GM10847 (cell line): ENCODE measurements around the gene TLE5.

ENCODE experiments used
- POLR2A ChIP-seq: IDR thresholded peaks from 2 replicates; pipeline ENCODE4 v1.6.1; 2011; ENCODE audit not compliant: insufficient read length; ENCODE audit errors: extremely low read depth

TLE5 gene

DNA sequence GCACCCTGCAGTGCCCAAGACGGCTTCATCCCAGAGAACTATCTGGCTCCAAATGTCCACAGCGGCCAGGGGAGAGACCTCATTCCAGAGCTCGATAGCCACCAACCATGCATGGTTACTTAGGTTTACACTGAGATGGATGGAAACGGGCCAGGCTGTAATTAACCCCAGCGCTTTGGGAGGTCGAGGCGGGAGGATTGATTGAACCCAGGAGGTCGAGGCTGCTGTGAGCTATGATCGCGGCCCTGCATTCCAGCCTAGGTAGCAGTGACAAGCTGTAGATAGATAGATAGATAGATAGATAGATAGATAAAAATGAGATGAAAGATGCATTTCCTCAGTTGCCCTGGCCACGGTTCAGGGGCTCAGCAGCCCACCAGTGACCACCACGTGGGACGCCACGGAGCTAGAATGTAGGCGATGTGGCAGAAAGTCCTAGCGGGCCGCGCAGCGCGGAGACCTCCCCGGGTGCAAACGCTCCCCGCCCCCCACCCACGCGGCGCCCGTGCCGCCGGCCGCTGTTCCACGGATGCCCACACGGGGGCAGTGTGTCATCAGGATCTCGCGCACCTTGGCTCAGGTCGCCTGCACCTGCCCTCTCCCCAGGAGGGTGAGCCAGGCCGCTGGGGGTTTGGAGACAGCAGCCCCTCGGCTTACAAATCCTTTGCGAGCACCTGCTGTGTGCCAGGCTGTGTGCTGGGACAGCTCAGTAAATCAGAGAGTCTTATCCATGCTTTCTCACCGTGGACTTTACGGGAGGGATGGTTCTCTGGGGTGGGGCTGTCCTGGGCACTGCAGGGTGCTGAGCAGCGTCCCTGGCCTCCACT, 13.5 kb upstream of the TLE5 start:
- TF ChIP-seq POLR2A: no peak

DNA sequence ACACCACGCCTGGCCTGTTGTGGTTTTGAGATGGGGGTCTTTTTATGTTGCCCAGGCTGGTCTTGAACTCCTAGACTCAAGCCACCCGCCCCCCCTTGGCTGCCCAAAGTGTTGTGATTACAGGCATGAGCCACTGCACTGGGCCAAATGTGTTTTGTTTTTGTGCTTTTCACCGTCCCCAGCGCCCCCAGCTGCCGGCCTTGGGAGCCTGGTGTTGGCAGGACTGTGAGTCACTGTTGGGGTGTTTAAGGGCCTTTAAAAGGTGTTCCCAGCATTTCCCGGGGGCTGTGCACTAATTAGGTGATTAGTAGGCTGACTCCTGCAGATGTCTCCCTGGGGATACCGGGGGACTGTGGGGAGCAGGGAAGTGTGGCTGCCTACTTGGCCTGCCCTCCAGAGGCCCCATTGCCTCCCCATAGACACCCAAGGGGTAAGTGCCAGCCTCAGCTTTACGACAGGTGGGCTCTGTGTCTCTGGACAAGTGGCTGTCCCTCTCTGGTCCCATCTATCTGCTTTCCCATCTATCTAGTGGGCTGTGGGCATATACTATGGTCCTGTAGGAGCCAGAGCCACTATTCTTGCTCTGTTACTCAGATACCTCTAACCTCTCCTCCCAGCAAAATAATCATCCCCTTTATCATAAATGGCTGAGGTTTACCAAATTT, 11.8 kb upstream of the TLE5 start:
- no peak for TF ChIP-seq POLR2A

DNA sequence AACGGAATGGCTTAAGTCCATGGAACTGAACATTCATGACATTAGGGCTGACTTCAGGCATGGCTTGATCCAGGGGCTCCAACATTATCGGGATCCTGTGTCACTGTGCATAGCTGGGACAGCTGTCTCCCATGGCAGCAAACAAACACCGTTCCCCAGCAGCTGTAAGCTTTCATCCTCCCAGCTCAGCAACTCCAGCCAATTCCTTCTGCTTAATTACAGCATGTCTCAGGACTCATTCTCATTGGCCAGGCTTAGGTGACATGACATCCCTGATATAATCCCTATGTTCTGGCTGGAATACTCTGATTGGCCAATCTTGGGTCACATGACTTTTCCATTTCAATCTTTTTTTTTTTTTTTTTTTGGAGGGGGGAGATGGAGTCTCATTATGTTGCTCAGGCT, 10.9 kb upstream of the TLE5 start:
- no peak for TF ChIP-seq POLR2A

DNA sequence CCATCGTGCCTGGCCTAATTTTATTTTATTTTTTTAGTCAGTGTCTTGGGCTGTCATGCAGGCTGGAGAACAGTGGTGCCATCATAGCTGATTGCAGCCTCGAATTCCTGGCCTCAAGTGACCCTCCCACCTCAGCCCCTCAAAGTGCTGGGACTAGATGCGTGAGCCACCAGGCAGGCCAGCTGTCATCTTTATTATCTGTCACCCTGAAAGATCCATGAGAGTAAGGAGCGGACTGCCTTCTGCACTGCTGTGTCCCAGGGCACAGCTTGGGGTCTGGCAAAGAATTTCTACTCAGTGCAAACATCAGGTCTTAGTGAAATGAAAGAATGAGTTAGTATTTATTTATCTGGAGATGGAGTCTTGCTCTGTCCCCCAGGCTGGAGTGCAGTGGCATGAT, 9.5 kb upstream of the TLE5 start:
- TF ChIP-seq POLR2A: no peak

DNA sequence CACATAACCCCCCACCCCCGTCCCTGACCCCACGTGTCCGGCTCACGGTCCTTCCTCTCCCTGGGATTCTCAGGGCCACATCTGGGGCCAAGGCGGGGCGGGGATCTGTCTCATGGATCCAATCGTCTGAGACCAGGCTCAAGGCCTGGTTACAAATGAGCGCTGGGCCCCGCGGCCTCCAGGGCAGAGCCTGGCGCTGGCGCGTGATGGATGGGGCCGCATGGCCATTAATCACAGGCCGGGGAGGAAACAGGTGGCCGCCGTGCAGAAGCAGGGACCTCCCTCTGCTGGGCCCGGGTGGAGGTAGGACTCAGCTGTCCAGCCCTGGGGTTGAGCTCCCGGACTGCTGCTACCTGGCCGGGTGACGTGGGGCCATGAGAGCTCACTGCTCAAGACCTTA, 5.8 kb upstream of the TLE5 start:
- no peak for TF ChIP-seq POLR2A

DNA sequence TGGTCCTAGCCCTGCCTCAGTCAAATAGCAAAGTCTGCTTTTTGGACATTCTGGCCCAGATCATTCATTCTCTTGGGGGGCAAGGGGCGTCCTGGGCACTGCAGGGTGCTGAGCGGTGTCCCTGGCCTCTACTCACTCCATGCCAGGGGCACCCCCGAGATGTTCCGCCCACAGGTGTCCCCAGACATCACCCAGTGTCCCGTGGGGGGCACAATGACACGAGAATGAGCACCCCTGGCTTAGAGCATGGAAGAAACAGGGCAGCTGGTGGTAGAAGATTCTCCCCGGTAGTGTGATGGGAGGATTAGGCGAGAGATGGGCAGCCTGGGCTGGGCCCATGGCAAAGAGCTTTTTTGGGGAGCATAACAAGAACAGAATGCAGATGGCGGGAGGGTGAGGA, 5.3 kb upstream of the TLE5 start:
- no peak for TF ChIP-seq POLR2A

DNA sequence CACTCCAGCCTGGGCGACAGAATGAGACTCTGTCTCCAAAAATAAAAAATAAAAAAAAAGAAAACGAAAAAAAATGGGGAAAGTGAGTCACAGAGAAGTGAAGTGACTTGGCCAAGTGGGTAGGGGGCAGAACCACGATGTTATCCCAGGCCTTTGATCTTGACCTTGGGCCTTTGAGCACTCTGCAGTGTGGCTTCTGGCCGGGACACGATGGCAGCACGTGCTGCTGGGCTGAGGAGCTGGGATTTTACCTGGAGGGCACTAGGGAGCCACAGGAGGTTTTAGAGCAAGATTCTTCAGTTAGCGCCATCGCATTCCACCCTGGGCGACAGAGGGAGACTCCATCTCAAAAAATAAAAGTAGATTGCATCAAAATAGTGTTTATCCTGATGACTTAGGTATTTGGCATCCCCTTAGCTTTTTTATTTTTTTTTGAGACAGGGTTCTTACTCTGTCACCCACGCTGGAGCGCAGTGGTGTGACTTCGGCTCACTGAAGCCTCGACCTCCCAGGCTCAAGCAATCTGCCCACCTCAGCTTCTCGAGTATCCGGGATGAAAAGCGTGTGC, 4.3 kb upstream of the TLE5 start:
- TF ChIP-seq POLR2A: no peak

DNA sequence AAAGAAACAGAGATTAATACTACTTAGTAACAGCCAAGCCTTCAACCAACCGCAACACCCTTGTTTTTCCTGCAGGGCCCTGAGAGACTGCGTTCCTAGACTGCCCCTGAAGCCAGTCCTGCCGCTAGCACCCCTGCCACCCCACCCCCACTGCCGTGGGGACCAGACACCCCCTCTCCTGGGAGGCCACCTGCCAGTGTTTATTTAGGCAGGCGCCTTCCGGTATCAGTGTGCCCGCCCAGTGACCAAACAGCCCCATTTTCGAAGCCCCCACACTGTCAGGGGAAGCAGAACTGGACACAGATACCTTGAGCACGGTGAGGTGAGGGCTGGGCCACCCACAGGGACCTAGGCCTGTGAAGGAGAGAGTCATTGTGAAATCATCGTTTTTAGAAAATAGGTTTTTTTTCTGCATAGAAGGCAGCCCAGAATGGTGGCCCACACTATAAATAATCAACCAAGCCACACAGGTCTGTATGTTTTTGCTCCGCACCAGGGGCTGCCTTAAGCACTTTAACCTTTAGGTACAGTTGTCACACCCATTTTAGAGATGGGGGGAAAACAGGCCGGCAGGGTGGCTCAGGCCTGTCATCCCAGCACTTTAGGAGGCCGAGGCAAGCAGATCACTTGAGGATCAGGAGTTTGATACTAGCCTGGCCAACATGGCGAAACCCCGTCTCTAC, 3.5 kb upstream of the TLE5 start:
- TF ChIP-seq POLR2A: no peak

DNA sequence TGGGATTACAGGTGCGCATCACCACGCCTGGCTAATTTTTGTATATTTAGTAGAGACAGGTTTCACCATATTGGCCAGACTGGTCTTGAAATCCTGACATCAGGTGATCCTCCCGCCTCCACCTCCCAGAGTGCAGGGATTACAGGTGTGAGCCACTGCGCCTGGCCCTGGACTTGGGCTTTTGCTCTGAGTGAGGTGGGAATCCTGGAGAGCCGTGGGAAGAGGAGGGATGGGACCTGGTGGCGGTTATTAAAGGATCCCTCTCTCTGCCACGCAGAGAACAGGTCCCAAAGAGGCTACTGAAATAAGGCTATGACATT, 1.7 kb upstream of the TLE5 start:
- TF ChIP-seq POLR2A: no peak

DNA sequence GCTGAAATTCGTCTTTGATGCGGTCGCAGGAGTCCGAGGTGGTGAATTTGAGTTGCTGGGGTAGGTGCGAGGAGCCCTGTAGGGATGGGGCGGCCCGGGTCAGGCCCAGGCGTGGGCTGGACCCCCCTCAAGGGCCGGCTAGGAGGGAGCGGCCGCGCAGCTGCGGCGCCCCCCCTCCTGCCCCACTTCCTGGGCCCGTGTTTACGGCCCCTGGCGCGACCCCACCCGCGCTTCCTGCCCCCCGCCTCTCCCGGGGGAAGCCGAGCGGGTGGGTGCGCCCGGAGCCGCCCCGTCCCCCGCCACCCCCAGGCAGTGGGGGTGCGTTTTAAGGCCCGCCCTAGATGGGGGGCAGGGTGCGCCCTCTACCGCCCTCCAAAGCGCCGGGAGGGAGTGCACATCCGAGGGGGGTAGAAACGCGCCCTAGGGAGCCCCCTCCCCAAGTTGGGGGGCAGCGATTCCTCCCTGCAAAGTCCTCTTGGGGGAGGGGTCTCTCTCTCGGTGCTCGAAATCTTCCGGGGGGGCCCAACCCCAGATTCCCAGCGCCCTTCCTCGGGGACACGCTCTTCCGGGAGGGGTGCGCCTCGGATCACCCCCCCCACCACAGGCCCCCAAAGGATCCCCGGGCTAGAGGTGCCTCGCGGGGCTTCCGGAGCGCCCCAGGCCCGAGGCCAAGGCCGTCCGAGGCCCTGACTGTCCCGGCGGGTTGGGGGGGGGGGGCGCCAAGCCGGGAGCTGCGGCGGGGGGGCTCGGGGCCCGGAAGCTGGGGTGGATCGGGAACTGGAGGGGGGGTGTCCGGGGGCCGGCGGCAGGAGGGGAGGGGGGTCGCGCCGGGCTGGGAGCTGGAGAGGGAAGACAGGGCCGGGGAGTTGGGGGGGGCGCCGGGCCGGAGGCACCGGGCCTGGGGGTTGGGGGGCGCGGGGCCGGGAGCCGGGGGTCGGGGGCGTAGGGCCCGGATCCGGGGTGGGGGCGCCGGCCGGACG, 823 bp downstream of the TLE5 start:
- TF ChIP-seq POLR2A: peak; percentile 16

DNA sequence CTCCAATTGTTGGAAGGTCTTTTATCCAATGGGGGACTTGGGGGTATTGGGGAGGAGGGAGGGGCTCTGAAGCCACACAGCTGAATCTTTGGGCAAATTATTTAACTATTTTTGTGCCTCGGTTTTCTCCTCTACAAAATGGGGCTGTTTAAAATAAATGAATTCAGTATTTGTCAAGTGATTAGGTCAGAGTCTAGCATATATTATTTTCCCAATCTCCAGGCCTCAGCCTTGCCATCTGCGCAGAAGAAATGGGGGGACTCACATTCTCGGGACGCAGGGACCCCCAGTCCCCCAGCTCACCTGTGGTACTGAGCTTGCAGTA, 1.5 kb downstream of the TLE5 start:
- TF ChIP-seq POLR2A: no peak

DNA sequence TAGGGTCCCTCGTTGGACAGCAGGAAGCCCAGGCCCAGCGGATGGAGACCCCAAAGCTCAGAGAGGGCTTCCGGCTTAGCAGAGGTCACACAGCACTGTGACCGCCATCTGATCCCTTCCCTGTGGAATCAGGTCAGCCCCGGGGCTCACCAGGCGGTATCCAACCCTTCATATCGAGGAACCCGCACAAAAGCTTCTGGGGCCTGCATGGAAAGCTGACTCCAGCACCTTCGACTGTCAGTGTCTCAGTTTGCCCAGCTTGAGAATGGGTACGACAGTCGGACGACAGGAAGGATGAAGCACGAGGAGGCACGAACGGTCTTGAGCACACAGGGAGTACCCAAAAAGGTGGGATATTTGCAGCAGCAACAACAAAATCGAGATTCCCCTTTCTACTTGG, 2.6 kb downstream of the TLE5 start:
- TF ChIP-seq POLR2A: no peak

DNA sequence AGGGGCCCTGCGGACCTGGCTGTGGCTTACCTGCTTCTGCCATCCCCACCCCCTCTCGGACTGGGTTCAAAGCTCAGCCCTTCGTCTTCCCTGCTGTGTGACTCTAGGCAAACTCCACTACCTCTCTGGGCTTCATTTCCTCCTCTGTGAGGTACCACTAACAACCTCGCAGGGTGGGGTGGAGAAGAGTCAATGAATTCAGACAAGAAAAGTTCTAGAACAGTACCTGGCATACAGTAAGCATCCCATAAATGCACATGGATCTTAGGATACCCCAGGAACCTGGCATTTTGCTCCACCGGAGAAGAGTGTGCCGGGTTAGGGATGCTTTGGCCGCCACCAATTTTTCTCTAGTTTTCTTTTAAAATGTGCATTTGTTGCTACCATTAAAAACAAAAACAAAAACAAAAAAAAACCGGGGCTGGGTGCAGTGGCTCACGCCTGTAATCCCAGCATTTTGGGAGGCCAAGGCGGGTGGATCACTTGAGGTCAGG, 3.4 kb downstream of the TLE5 start:
- no peak for TF ChIP-seq POLR2A

DNA sequence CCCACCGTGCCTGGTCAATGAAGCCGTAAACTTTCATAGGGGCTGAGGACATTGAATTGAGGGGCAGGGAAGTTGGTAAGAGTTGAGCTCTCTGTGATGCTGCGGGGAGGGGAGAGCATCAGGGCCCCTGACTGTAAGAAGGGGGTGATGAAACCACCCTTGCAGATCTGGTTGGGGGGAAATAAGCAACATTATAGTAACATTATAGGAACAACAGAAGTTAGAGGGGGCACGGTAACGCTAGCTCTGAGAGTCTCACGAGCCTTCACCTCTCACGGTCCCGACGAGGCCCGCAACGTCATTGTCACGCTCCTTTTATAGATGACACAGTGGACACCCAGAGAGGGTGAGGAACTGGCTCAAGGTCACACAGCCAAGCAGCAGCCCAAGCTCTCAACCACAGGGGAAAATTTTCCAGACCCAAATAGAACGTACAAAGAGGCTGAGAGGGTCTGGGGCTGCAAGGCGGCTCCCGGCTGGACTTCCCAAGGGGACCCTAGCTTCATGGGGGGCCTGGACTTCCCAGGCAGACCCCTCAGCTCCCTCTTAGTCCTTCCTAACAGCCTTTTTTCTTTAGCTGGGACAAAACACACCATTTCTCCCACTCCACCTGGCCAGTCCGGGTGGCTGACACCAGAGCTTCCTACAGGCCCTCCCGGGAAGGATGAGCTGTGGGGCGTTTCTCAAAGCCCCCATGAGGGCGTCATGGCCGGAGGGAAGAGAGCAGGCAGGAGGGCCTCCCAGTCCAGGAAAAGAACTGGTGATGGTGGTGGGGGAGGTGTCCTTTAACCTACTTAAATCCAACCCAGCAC, 4.1 kb downstream of the TLE5 start:
- TF ChIP-seq POLR2A: no peak
